HCT116 (cell line): ENCODE measurements around the gene HS3ST2. TPM values are rescaled to one million over a fixed set of nuclear protein-coding genes. Genes with fewer than 3 reads are reported as not detected.

Source experiments
- ATAC-seq: fragments of 200-7000 bp; cut with Tn5 transposase; 2 replicates; pipeline ENCODE4 v1.9.1; 2020; ENCODE audit warnings: mild to moderate bottlenecking, moderate library complexity
- BruUV-seq: library from RNA; stranded (reverse); fragments of 400-500 nt; replicated peaks from 2 replicates; lab custom pipeline; 2021; lab: Mats Ljungman, UMichigan
- CTCF ChIA-PET: fragments of 300-600 bp; sonication (Branson Sonifier 250); formaldehyde crosslinking; loops from one replicate; lab custom pipeline; 2021; ENCODE audit warnings: antibody characterized with exemption; lab: Charles Lee
- POLR2A ChIA-PET: fragments of 300-600, 350-600 bp; sonication (Branson Sonifier 250); formaldehyde crosslinking; loops from one replicate; lab custom pipeline; 2021; ENCODE audit warnings: antibody characterized with exemption; lab: Charles Lee
- RAD21 ChIA-PET, 2 experiments: fragments of 300-600 bp; sonication (Branson Sonifier 250); formaldehyde crosslinking; loops; one replicate each; lab custom pipeline; 2023; ENCODE audit warnings: low total read pairs in 2 of 2; ENCODE audit not compliant: uncharacterized antibody in 2 of 2, unreplicated experiment in 2 of 2, low non-redundant PET in 1 of 2; lab: Charles Lee
- DNase-seq: peaks from one replicate; pipeline ENCODE4 v3.0.0-alpha.2; 2010; ENCODE audit warnings: low read depth, low spot score
- H2AFZ ChIP-seq: fragments of 200-600 bp; shearing (Covaris generic), sonication (generic); 2 replicates; pipeline ENCODE4 v1.6.1; 2017; ENCODE audit warnings: low read depth, mixed run types, mixed read lengths, antibody characterized with exemption, low read length; ENCODE audit not compliant: poor library complexity, severe bottlenecking
- H3K27ac ChIP-seq: 2 replicates; pipeline ENCODE4 v1.5.1; 2012; ENCODE audit warnings: low read depth, low read length
- H3K27me3 ChIP-seq: fragments of 200-600 bp; sonication (generic); 2 replicates; pipeline ENCODE4 v1.6.1; 2016; ENCODE audit warnings: mixed run types, low read length, mixed read lengths; ENCODE audit not compliant: insufficient read depth
- H3K36me3 ChIP-seq, 2 experiments: fragments of 200-500 bp in 1 of 2; fragments of 200-600 bp in 1 of 2; sonication (Bioruptor generic) in 1 of 2; sonication (generic) in 1 of 2; 2 replicates each; pipeline versions ENCODE4 v1.5.1 to v1.6.1; 2014 to 2016; ENCODE audit warnings: low read length in 2 of 2, inconsistent platforms in 1 of 2, mixed read lengths in 1 of 2, mixed run types in 1 of 2; ENCODE audit not compliant: insufficient read depth in 2 of 2, control insufficient read depth in 1 of 2
- H3K4me1 ChIP-seq, 2 experiments: fragments of 200-600 bp in 1 of 2; sonication (generic) in 1 of 2; 2 replicates each; pipeline versions ENCODE4 v1.5.1 to v1.6.1; 2012 to 2017; ENCODE audit warnings: low read length in 2 of 2, inconsistent platforms in 1 of 2, mild to moderate bottlenecking in 1 of 2, mixed read lengths in 1 of 2, mixed run types in 1 of 2, moderate library complexity in 1 of 2; ENCODE audit not compliant: insufficient read depth in 2 of 2, control insufficient read depth in 1 of 2
- H3K4me2 ChIP-seq: fragments of 200-600 bp; sonication (generic); 2 replicates; pipeline ENCODE4 v1.6.1; 2017; ENCODE audit warnings: mixed run types, low read length, mixed read lengths
- H3K4me3 ChIP-seq, 2 experiments: fragments of 200-600 bp in 1 of 2; sonication (generic) in 1 of 2; replicated peaks in 1 of 2; 2 replicates each; pipeline ENCODE4 v1.5.1; 2011 to 2016; ENCODE audit warnings: low read length in 2 of 2, control low read depth in 1 of 2, low read depth in 1 of 2, mild to moderate bottlenecking in 1 of 2, mixed read lengths in 1 of 2, mixed run types in 1 of 2
- H3K79me2 ChIP-seq: fragments of 200-600 bp; sonication (generic); 2 replicates; pipeline ENCODE4 v1.6.1; 2017; ENCODE audit warnings: mild to moderate bottlenecking, mixed run types, low read length, moderate library complexity, mixed read lengths; ENCODE audit not compliant: insufficient read depth
- H3K9ac ChIP-seq: fragments of 200-600 bp; sonication (generic); 2 replicates; pipeline ENCODE4 v1.6.1; 2016; ENCODE audit warnings: low read length, mixed read lengths
- H3K9me2 ChIP-seq: fragments of 200-600 bp; sonication (generic), shearing (Covaris generic); 2 replicates; pipeline ENCODE4 v1.6.1; 2017; ENCODE audit warnings: mixed run types, mild to moderate bottlenecking, moderate library complexity; ENCODE audit not compliant: insufficient read depth
- H3K9me3 ChIP-seq, 2 experiments: fragments of 200-500 bp in 1 of 2; fragments of 200-600 bp in 1 of 2; sonication (Bioruptor generic) in 1 of 2; sonication (generic) in 1 of 2; 2 replicates each; pipeline ENCODE4 v1.6.1; 2014 to 2017; ENCODE audit warnings: low read length in 2 of 2, mixed read lengths in 2 of 2, inconsistent platforms in 1 of 2, low read depth in 1 of 2, mild to moderate bottlenecking in 1 of 2, mixed run types in 1 of 2, moderate library complexity in 1 of 2; ENCODE audit not compliant: control insufficient read depth in 1 of 2, insufficient read depth in 1 of 2
- H4K20me1 ChIP-seq: fragments of 200-600 bp; sonication (generic), shearing (Covaris generic); 2 replicates; pipeline ENCODE4 v1.6.1; 2017; ENCODE audit warnings: mixed run types, mild to moderate bottlenecking, moderate library complexity; ENCODE audit not compliant: insufficient read depth
- CTCF ChIP-seq, 3 experiments: fragments of 200-600 bp in 1 of 3; sonication (generic) in 1 of 3; IDR thresholded peaks in 2 of 3; conservative IDR thresholded peaks in 1 of 3; 2 replicates each; pipeline ENCODE4 v1.5.1; 2012 to 2017; ENCODE audit warnings: low read depth in 2 of 3, low read length in 2 of 3, antibody characterized with exemption in 1 of 3, borderline replicate concordance in 1 of 3, control low read depth in 1 of 3, mild to moderate bottlenecking in 1 of 3, mixed read lengths in 1 of 3, mixed run types in 1 of 3, moderate library complexity in 1 of 3; ENCODE audit not compliant: insufficient read depth in 1 of 3
- EGR1 ChIP-seq: IDR thresholded peaks from 2 replicates; pipeline ENCODE4 v1.6.1; 2012; ENCODE audit warnings: low read depth
- EZH2phosphoT487 ChIP-seq: fragments of 200-600 bp; IDR thresholded peaks from 2 replicates; pipeline ENCODE4 v1.6.1; 2018; ENCODE audit warnings: antibody characterized with exemption, borderline replicate concordance
- FOSL1 ChIP-seq: IDR thresholded peaks from 2 replicates; pipeline ENCODE4 v1.6.1; 2012; ENCODE audit warnings: low read depth
- JUND ChIP-seq: IDR thresholded peaks from 2 replicates; pipeline ENCODE4 v1.6.1; 2012
- POLR2A ChIP-seq: IDR thresholded peaks from 2 replicates; pipeline ENCODE4 v1.7.0; 2011; ENCODE audit warnings: borderline replicate concordance; ENCODE audit not compliant: insufficient read depth, insufficient read length; ENCODE audit errors: extremely low read depth
- POLR2AphosphoS5 ChIP-seq: IDR thresholded peaks from 2 replicates; pipeline ENCODE4 v1.6.1; 2011; ENCODE audit warnings: mild to moderate bottlenecking, low read depth, low read length, moderate library complexity
- SIN3A ChIP-seq: IDR thresholded peaks from 2 replicates; pipeline ENCODE4 v1.6.1; 2012; ENCODE audit warnings: low read depth
- SP1 ChIP-seq: IDR thresholded peaks from 2 replicates; pipeline ENCODE4 v1.6.1; 2012; ENCODE audit warnings: low read depth
- SRF ChIP-seq: IDR thresholded peaks from 2 replicates; pipeline ENCODE4 v1.6.1; 2012; ENCODE audit warnings: low read depth
- TCF7L2 ChIP-seq: IDR thresholded peaks from 2 replicates; pipeline ENCODE4 v1.7.0; 2011; ENCODE audit warnings: borderline replicate concordance, inconsistent platforms; ENCODE audit not compliant: insufficient read depth, insufficient read length; ENCODE audit errors: extremely low read depth
- ZNF274 ChIP-seq: fragments of 200-500 bp; sonication (Bioruptor generic); IDR thresholded peaks from 2 replicates; pipeline ENCODE4 v1.6.1; 2014; ENCODE audit warnings: mild to moderate bottlenecking, low read depth, low read length, inconsistent platforms
- intact Hi-C: fragments of 100-400 bp; cut with micrococcal nuclease; formaldehyde crosslinking; loops from 2 replicates; pipeline ENCODE4 v1.10.0; 2022
- total RNA-seq: library from RNA; stranded (reverse); gene quantifications from one replicate; pipeline ENCODE4 v1.2.1, GENCODE V29; 2021; ENCODE audit not compliant: unreplicated experiment
- TF ChIP-seq, protein P1 (sequence below): IDR thresholded peaks from 2 replicates; pipeline ENCODE4 v1.6.1; 2012
- TF ChIP-seq, protein P2 (sequence below): IDR thresholded peaks from 2 replicates; pipeline ENCODE4 v1.6.1; 2011; ENCODE audit warnings: mild to moderate bottlenecking, low read length, moderate library complexity; ENCODE audit not compliant: insufficient replicate concordance; ENCODE audit errors: extremely low read depth
- TF ChIP-seq, protein P3 (sequence below): IDR thresholded peaks from 2 replicates; pipeline ENCODE4 v1.6.1; 2012; ENCODE audit warnings: low read depth
- TF ChIP-seq, protein P4 (sequence below): IDR thresholded peaks from 2 replicates; pipeline ENCODE4 v1.6.1; 2012

HS3ST2 gene
- total RNA-seq, 1 experiment from 2014 or later: not detected

DNA sequence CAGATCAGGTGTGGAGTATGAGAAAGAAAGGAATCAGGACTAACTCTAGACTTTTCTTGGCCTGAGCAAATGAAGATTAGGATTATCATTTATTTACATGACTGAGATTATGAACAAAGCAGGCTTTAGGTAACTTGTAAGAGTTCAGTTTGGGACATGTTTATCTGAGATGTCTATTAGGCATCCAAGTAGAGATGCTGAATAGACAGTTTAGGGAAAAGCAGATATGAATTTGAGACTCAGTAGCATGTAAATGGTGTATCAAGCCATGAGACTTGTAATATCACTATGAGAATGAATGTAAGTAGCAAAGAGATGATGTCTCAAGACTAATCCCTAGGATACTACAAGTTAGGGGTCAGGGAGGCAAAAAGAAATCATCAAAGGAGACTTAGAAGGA is 8.6 kb upstream of the HS3ST2 start:
- ATAC-seq (no peak), DNase-seq (no peak)
- intact Hi-C loops: no loop called here
- CTCF ChIA-PET: no interaction called here
- RAD21 ChIA-PET: no interaction called here
- Histone ChIP-seq H3K9me3 (no peaks in the 10 kb centered on the region), H3K9ac (no peak overlapping the region), H3K36me3 (no peaks in the 10 kb centered on the region), H4K20me1 (no peaks in the 10 kb centered on the region), H3K27ac (no peak overlapping the region), H3K4me3 (no peak overlapping the region), H3K27me3 (peaks cover 41% of the 10 kb centered on the region), H3K4me1 (no peaks in the 10 kb centered on the region), H2AFZ (no peak overlapping the region), H3K4me2 (no peak overlapping the region), H3K9me2 (no peaks in the 10 kb centered on the region), H3K79me2 (no peaks in the 10 kb centered on the region)
- TF ChIP-seq SP1 (no peak), SRF (no peak), EGR1 (no peak), SIN3A (no peak), EZH2phosphoT487 (no peak), POLR2AphosphoS5 (no peak), JUND (no peak), TCF7L2 (no peak), ZNF274 (no peak), POLR2A (no peak), FOSL1 (no peak), CTCF (IDR thresholded peaks at IDR 0.05 in 2 of 3, conservative IDR thresholded peaks at IDR 0.05 in 1 of 3; ENCODE audit: borderline replicate concordance in 1 of 3, insufficient read depth in 1 of 3, low read depth in 2 of 3, low read length in 2 of 3) (no peak)
- TF ChIP-seq, protein P1, sequence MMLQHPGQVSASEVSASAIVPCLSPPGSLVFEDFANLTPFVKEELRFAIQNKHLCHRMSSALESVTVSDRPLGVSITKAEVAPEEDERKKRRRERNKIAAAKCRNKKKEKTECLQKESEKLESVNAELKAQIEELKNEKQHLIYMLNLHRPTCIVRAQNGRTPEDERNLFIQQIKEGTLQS: no peak
- TF ChIP-seq, protein P2, sequence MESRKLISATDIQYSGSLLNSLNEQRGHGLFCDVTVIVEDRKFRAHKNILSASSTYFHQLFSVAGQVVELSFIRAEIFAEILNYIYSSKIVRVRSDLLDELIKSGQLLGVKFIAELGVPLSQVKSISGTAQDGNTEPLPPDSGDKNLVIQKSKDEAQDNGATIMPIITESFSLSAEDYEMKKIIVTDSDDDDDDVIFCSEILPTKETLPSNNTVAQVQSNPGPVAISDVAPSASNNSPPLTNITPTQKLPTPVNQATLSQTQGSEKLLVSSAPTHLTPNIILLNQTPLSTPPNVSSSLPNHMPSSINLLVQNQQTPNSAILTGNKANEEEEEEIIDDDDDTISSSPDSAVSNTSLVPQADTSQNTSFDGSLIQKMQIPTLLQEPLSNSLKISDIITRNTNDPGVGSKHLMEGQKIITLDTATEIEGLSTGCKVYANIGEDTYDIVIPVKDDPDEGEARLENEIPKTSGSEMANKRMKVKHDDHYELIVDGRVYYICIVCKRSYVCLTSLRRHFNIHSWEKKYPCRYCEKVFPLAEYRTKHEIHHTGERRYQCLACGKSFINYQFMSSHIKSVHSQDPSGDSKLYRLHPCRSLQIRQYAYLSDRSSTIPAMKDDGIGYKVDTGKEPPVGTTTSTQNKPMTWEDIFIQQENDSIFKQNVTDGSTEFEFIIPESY: no peak
- TF ChIP-seq, protein P3, sequence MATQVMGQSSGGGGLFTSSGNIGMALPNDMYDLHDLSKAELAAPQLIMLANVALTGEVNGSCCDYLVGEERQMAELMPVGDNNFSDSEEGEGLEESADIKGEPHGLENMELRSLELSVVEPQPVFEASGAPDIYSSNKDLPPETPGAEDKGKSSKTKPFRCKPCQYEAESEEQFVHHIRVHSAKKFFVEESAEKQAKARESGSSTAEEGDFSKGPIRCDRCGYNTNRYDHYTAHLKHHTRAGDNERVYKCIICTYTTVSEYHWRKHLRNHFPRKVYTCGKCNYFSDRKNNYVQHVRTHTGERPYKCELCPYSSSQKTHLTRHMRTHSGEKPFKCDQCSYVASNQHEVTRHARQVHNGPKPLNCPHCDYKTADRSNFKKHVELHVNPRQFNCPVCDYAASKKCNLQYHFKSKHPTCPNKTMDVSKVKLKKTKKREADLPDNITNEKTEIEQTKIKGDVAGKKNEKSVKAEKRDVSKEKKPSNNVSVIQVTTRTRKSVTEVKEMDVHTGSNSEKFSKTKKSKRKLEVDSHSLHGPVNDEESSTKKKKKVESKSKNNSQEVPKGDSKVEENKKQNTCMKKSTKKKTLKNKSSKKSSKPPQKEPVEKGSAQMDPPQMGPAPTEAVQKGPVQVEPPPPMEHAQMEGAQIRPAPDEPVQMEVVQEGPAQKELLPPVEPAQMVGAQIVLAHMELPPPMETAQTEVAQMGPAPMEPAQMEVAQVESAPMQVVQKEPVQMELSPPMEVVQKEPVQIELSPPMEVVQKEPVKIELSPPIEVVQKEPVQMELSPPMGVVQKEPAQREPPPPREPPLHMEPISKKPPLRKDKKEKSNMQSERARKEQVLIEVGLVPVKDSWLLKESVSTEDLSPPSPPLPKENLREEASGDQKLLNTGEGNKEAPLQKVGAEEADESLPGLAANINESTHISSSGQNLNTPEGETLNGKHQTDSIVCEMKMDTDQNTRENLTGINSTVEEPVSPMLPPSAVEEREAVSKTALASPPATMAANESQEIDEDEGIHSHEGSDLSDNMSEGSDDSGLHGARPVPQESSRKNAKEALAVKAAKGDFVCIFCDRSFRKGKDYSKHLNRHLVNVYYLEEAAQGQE: no peak
- TF ChIP-seq, protein P4, sequence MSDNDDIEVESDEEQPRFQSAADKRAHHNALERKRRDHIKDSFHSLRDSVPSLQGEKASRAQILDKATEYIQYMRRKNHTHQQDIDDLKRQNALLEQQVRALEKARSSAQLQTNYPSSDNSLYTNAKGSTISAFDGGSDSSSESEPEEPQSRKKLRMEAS: no peak
- POLR2A ChIA-PET: no interaction called here
- BruUV-seq: no TSS peak
